ENCODE measurements around the gene SYT2.
"Not testable (repeated sequence)": the region's sequence is repeated elsewhere in the genome, so short reads cannot be mapped to it uniquely, and the experiment has no call there.

Gene SYT2

DNA sequence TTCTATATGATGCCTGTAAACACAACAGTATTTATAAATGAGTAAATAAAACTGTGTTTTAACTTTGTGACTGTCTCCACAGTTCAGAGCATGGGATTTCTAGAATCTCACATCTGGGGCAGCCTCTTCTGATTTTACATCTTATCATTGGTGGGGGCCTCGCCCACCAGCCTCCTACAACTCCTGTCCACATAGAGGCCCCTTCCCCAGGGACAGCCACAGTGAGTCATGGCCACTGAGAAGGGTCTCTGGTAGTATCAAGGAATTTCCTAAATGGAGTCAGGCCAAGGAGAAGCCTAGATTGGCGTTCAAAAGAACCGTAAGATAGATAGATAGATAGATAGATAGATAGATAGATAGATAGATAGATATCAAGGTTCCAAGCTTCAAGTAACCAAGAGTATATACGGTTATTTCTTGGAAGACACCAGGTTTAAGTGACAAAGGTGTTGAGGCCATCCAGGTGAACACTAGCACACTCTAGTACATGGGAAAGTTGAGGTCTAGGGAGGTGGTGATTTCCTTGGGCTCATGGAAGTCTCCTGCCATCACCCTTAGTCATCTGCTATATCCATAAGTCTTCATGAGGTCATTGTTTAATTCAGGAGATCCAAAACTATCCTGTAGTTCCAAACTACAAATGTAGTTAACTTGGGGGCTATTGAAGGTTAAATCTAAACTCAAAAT, 121.6 kb downstream of the SYT2 start:
- DNase-seq = no peak

- DNase-seq = no peak
Observed at GRCh38 chr1:202587859-202588485, 122.3 kb downstream of the SYT2 start.

DNA sequence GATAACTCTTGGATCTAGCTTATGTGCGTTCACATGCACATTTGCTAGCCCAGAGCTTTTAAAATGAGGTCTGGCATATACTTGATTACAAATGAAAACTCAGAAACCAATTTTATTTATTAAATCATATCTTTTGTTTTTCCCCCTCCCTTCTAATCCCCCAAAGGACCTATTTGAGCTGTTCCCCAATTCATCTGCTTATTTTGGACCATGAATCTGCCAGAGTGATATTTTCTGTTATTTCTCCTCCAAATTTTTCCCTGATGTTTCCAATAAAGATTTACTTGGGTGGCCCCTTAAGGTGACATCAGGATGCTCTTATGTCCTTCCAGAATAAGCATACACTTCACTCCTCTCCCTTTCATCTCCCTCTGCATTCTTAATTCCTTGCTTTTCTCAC, 123.4 kb downstream of the SYT2 start:
- DNase-seq = no peak

- no peak for DNase-seq
Observed at GRCh38 chr1:202586018-202586821, 124.0 kb downstream of the SYT2 start.

DNA sequence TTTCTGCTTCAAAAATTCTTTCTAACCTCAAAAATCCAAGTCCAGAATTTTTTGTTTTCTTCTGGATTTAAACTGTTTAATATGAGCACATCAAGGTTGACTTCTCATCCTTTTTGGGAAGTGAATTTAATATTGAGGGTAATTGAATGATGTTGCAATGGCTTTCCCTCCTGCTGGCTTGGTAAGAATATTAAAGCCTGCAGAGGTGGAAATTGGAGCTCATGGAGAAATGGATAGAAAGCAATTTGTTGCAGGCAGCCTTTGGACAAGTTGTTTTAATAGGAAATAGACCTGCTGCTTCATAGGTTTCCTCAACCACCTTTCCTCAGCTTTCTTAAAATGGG, 124.7 kb downstream of the SYT2 start:
- no peak for DNase-seq

GRCh38 chr1:202584707-202585589, 125.3 kb downstream of the SYT2 start:
- no peak for DNase-seq

DNA sequence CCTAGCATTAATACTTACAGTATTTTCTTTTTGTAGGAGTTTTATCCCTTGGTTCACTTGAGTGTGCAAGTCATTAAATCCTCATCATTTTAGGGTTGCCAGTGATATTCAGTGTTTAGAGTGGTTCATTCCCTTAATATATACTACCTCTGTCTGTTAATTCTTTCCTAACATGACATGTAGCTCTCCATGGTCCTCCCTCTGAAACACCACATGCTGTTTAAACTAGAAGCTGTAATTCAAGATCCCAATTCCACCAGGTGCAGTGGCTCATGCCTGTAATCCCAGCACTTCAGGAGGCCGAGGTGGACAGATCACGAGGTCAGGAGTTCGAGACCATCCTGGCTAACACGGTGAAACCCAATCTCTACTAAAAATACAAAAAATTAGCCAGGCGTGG, 127.9 kb downstream of the SYT2 start:
- DNase-seq = not testable (repeated sequence)

GRCh38 chr1:202580619-202581018, 129.6 kb downstream of the SYT2 start:
- DNase-seq = no peak

DNA sequence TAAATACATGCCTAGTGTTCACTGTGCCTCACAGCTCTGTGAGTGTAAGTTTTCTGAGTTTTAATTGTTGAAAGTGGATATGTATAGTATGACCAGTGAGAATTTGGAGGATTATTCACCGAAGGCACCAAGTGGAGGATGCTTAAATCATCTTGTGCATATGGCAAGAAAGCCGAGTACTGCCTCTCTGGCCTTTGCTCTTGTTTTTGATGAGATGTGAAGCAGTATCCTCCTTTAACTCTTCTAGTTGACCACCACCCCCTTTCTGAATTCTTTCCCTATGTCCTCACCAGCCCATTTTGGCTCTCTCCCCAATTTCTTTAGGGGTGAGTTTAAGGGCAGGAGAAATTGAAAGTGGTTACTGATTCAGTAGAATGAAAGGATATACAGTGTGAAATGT, 130.4 kb downstream of the SYT2 start:
- DNase-seq = no peak

- no peak for DNase-seq
Observed at GRCh38 chr1:202578565-202578964, 131.7 kb downstream of the SYT2 start.

- no peak for DNase-seq
Observed at GRCh38 chr1:202578001-202578504, 132.2 kb downstream of the SYT2 start.

DNA sequence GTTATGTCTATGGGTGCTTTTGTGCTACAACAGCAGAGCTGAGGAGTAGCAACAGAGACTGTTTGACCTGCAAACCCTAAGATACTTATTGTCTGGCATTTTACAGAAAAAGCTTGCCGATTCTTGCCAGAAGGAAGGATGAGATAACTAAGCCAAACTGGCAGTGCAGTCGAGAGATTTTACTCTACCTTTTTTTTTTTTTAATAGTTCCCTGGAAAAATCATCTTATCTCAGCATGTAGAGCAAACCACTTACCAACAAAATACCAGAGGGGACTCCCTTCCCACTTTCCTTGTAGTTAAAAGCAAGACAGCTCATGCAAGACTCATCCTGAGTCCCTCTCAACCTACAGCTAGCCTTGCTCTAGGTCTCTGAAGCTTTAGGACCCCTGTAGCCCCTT, 132.9 kb downstream of the SYT2 start:
- DNase-seq = no peak

- DNase-seq = no peak
Observed at GRCh38 chr1:202576816-202577215, 133.4 kb downstream of the SYT2 start.

- no peak for DNase-seq
Observed at GRCh38 chr1:202575918-202576653, 134.2 kb downstream of the SYT2 start.

DNA sequence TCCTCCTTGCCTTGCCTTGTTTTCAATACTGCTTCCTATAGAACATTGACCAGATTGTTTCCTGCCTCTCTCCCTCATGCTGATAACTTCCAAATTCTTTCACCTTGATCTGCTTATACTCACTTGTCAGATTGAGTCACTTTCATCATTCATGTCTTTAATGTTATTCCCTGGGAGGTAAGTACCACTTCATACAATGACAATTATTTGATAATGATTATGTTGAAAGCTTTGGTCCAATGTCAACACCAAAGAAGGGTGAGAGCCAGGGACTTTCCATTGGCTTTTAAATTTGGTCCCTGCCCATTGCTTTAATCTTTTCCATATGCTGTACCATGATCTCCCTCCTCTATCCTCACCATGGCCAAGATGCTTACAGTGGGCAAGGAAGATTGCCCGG, 137.4 kb downstream of the SYT2 start:
- no peak for DNase-seq

GRCh38 chr1:202571719-202572339, 138.4 kb downstream of the SYT2 start:
- peak in 1 of 5 donors; percentile 34 for DNase-seq

- DNase-seq = no peak
Observed at GRCh38 chr1:202569393-202570322, 140.6 kb downstream of the SYT2 start.

DNA sequence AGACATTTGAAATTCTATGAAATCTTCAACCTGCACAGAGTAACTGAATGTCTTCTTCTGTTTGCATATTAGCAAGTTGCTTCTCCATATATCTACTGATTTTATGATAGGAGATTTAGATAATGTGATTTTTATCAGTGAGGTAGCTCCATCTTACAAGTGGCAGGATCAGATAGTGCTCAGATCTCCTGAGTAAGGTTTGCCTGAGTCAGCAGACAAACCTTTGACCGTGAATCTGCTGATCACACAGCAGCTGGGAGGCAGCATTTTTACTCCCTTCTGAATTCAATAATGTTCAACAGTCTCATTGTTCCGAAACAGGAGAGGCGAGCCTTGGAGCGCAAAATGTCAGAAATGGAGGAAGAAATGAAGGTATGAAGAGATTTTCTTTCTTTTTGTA, 141.4 kb downstream of the SYT2 start:
- DNase-seq = no peak

- DNase-seq = no peak
Observed at GRCh38 chr1:202568410-202568809, 141.8 kb downstream of the SYT2 start.

- DNase-seq = no peak
Observed at GRCh38 chr1:202567738-202568137, 142.5 kb downstream of the SYT2 start.
